MM.1S (cell line): Measurements from ENCODE around the gene COG5.

Experiments used
- EZH2 ChIP-seq: fragments of 300-600 bp; sonication (generic); optimal IDR thresholded peaks from 2 replicates; pipeline ENCODE3; 2017; ENCODE audit warnings: low read depth, mild to moderate bottlenecking, antibody characterized with exemption, low read length, mixed read lengths
- TF ChIP-seq, protein P1 (sequence below): fragments of 300-600 bp; sonication (generic); IDR thresholded peaks from 2 replicates; pipeline ENCODE4 v1.5.1; 2016; ENCODE audit warnings: antibody characterized with exemption, low read length, mixed read lengths

GRCh38 chr7:107581387-107582013 lies 17.8 kb upstream of the COG5 start:
- no peak for TF ChIP-seq EZH2
- TF ChIP-seq, protein P1, sequence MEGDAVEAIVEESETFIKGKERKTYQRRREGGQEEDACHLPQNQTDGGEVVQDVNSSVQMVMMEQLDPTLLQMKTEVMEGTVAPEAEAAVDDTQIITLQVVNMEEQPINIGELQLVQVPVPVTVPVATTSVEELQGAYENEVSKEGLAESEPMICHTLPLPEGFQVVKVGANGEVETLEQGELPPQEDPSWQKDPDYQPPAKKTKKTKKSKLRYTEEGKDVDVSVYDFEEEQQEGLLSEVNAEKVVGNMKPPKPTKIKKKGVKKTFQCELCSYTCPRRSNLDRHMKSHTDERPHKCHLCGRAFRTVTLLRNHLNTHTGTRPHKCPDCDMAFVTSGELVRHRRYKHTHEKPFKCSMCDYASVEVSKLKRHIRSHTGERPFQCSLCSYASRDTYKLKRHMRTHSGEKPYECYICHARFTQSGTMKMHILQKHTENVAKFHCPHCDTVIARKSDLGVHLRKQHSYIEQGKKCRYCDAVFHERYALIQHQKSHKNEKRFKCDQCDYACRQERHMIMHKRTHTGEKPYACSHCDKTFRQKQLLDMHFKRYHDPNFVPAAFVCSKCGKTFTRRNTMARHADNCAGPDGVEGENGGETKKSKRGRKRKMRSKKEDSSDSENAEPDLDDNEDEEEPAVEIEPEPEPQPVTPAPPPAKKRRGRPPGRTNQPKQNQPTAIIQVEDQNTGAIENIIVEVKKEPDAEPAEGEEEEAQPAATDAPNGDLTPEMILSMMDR, result no peak
